Endothelial cell of umbilical vein (primary cell): ENCODE data around the gene SDCCAG8. TPM values are rescaled to one million over a fixed set of nuclear protein-coding genes. Genes with fewer than 3 reads are reported as not detected.
A peak's percentile ranks its signal among the peaks of the same experiment; 100 is the strongest.

ENCODE experiments used
- BruUV-seq: library from RNA; stranded (reverse); fragments of 400-500 nt; replicated peaks from 2 replicates; lab custom pipeline; 2021; lab: Mats Ljungman, UMichigan
- CTCF ChIA-PET: fragments of 300-600, 350-600 bp; sonication (Branson Sonifier 250); formaldehyde crosslinking; loops from one replicate; lab custom pipeline; 2021; ENCODE audit warnings: antibody characterized with exemption, inconsistent platforms; lab: Charles Lee
- POLR2A ChIA-PET: fragments of 300-600, 350-600 bp; sonication (Branson Sonifier 250); formaldehyde crosslinking; loops from one replicate; lab custom pipeline; 2021; ENCODE audit warnings: antibody characterized with exemption, inconsistent platforms; lab: Charles Lee
- DNase-seq: peaks from one replicate; pipeline ENCODE4 v3.0.0-alpha.2; 2011; ENCODE audit warnings: low read depth, low spot score
- FAIRE-seq: peaks from 2 replicates; lab custom pipeline; 2011; peaks lifted over from hg19 to GRCh38; lab: Jason Lieb, UNC
- H2AFZ ChIP-seq: 2 replicates; pipeline ENCODE4 v1.6.0; 2012; ENCODE audit warnings: low read depth, low read length, control low read depth, inconsistent platforms
- H3K27ac ChIP-seq: 2 replicates; pipeline ENCODE4 v1.5.1; 2011; ENCODE audit warnings: low read depth, mild to moderate bottlenecking, control low read depth, low read length, moderate library complexity; ENCODE audit not compliant: insufficient read depth
- H3K27me3 ChIP-seq, 2 experiments: 2 replicates each; pipeline versions ENCODE4 v1.6.0 to v1.6.1; 2011; ENCODE audit warnings: low read length in 2 of 2, mixed read lengths in 1 of 2; ENCODE audit not compliant: control insufficient read depth in 2 of 2, insufficient read depth in 2 of 2
- H3K36me3 ChIP-seq, 2 experiments: 2 replicates in 1 of 2; 3 replicates in 1 of 2; pipeline ENCODE4 v1.5.1; 2011; ENCODE audit warnings: low read length in 2 of 2, mild to moderate bottlenecking in 1 of 2, moderate library complexity in 1 of 2; ENCODE audit not compliant: control insufficient read depth in 2 of 2, insufficient read depth in 2 of 2; ENCODE audit errors: extremely low read depth in 1 of 2
- H3K4me1 ChIP-seq: 3 replicates; pipeline ENCODE4 v1.5.1; 2011; ENCODE audit warnings: mild to moderate bottlenecking, low read length; ENCODE audit not compliant: control insufficient read depth, insufficient read depth; ENCODE audit errors: extremely low read depth
- H3K4me2 ChIP-seq: 2 replicates; pipeline ENCODE4 v1.6.1; 2011; ENCODE audit warnings: low read length, control low read depth, mixed read lengths; ENCODE audit not compliant: insufficient read depth
- H3K4me3 ChIP-seq, 3 experiments: fragments of 200-600 bp in 1 of 3; sonication (generic), shearing (Covaris generic) in 1 of 3; replicated peaks in 1 of 3; 2 replicates each; pipeline ENCODE4 v1.5.1; 2011 to 2016; ENCODE audit warnings: control low read depth in 3 of 3, low read length in 3 of 3, mild to moderate bottlenecking in 2 of 3, inconsistent platforms in 1 of 3, low read depth in 1 of 3, moderate library complexity in 1 of 3; ENCODE audit not compliant: insufficient read depth in 1 of 3
- H3K79me2 ChIP-seq: 2 replicates; pipeline ENCODE4 v1.6.0; 2012; ENCODE audit warnings: low read length, inconsistent platforms; ENCODE audit not compliant: control insufficient read depth, insufficient read depth
- H3K9ac ChIP-seq: replicated peaks from 2 replicates; pipeline ENCODE3; 2011; ENCODE audit warnings: low read length, control low read depth; ENCODE audit not compliant: insufficient read depth; ENCODE audit errors: extremely low read depth
- H3K9me1 ChIP-seq: replicated peaks from 3 replicates; pipeline ENCODE4 v1.6.0; 2011; ENCODE audit warnings: mild to moderate bottlenecking, low read length; ENCODE audit not compliant: control insufficient read depth, insufficient read depth; ENCODE audit errors: extremely low read depth
- H3K9me3 ChIP-seq: replicated peaks from 2 replicates; pipeline ENCODE4 v1.5.1; 2012; ENCODE audit warnings: low read length, inconsistent platforms; ENCODE audit not compliant: control insufficient read depth, insufficient read depth
- H4K20me1 ChIP-seq: replicated peaks from 2 replicates; pipeline ENCODE3; 2011; ENCODE audit warnings: mild to moderate bottlenecking, low read length; ENCODE audit not compliant: control insufficient read depth, insufficient read depth; ENCODE audit errors: extremely low read depth
- EZH2 ChIP-seq: IDR thresholded peaks from 2 replicates; pipeline ENCODE4 v1.6.1; 2012; ENCODE audit warnings: borderline replicate concordance, low read depth, mild to moderate bottlenecking, moderate library complexity, low read length, inconsistent platforms; ENCODE audit not compliant: severe bottlenecking
- FOS ChIP-seq: IDR thresholded peaks from 2 replicates; pipeline ENCODE4 v1.6.1; 2011; ENCODE audit warnings: mild to moderate bottlenecking, low read length, moderate library complexity, borderline replicate concordance; ENCODE audit not compliant: insufficient read depth
- GATA2 ChIP-seq: IDR thresholded peaks from 2 replicates; pipeline ENCODE4 v1.7.0; 2011; ENCODE audit warnings: low read depth, mild to moderate bottlenecking, moderate library complexity, mixed read lengths, low read length; ENCODE audit not compliant: insufficient read length, insufficient read depth
- JUN ChIP-seq: IDR thresholded peaks from 2 replicates; pipeline ENCODE4 v1.6.1; 2011; ENCODE audit warnings: borderline replicate concordance, low read depth; ENCODE audit not compliant: insufficient read length, insufficient read depth
- MYC ChIP-seq: IDR thresholded peaks from one replicate; pipeline ENCODE4 v1.6.1; 2011; ENCODE audit warnings: mild to moderate bottlenecking, low read depth, low read length
- POLR2A ChIP-seq: IDR thresholded peaks from 2 replicates; pipeline ENCODE4 v1.6.1; 2012; ENCODE audit warnings: low read depth, mild to moderate bottlenecking, control low read depth, low read length
- POLR2AphosphoS5 ChIP-seq: IDR thresholded peaks from 2 replicates; pipeline ENCODE4 v1.6.1; 2012; ENCODE audit warnings: low read depth, mild to moderate bottlenecking, control low read depth, low read length, moderate library complexity; ENCODE audit not compliant: insufficient read depth
- dilution Hi-C: fragments of 300-500 bp; cut with MboI; formaldehyde crosslinking; loops from one replicate; pipeline ENCODE4 v1.15.0; 2019; ENCODE audit warnings: low sequenced_read_pairs; ENCODE audit not compliant: extremely low pct_ligation_motif_present
- intact Hi-C: fragments of 100-400 bp; cut with micrococcal nuclease; formaldehyde crosslinking; loops from one replicate; pipeline ENCODE4 v1.10.0; 2022
- polyA plus RNA-seq, 4 experiments: library from polyadenylated mRNA; depleted of rRNA in 3 of 4; stranded (reverse) in 3 of 4; unstranded in 1 of 4; fragments of >200 nt; gene quantifications; 2 replicates each; pipeline versions ENCODE4 v1.2.1 to v1.2.3, GENCODE V29; 2011 to 2012; ENCODE audit warnings: missing spikeins in 1 of 4
- total RNA-seq: library from RNA; stranded (reverse); gene quantifications from 2 replicates; pipeline ENCODE4 v1.2.3, GENCODE V29; 2021
- TF ChIP-seq, protein P1 (sequence below): IDR thresholded peaks from 2 replicates; pipeline ENCODE4 v1.6.1; 2011; ENCODE audit not compliant: insufficient read depth, insufficient read length
- TF ChIP-seq, protein P2 (sequence below), 2 donors: IDR thresholded peaks; 1 replicate in 1 of 2; 2 replicates in 1 of 2; pipeline ENCODE4 v1.5.1; 2011; ENCODE audit warnings: low read length in 2 of 2, mild to moderate bottlenecking in 2 of 2, moderate library complexity in 2 of 2, control low read depth in 1 of 2, inconsistent platforms in 1 of 2, low read depth in 1 of 2; ENCODE audit not compliant: insufficient read depth in 1 of 2; ENCODE audit errors: extremely low read depth in 1 of 2

SDCCAG8 gene
- total and polyA plus RNA-seq, 2 donors (not counting 3 experiments of a cell fraction or from before 2014, with no cell fraction given) = 14.6 to 25.7 TPM

DNA sequence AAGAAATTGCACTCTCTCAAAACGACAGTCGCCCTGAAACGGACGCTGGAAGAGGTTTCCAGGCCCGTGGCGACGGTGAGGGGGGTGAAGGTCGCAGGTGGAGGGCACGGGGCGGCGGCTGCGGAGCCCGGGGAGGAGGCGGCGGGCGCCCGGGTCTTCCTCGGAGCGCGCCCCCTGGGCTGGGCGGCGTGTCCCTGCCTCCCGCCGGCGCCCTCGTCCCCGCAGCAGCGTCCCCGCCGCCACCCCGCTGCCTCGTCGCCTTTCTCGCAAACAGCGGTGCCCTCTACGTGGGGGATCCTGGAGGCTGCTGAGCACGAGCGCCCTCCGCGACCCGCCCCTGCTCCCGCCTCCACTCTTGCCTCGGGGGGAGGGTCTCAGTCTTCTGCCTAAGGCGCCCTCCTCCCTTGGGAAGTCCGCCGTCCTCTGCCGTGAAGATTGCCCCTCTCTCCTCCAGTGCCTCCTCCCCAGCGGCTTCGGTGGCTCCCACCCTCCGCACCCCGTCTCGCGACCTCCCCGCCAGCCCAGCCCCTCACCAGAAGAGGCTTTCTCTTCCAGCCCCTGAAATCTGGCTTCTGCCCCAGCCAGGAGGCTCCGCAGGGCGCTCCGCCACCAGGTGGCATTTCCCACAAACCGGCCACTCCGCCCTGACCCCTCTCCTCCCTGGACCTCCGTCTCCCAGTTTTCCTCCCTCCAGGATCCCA, 227.4 kb downstream of the SDCCAG8 start:
- no peaks in the 10 kb centered on the region for H3K9me1 ChIP-seq
- peak overlapping the region in 2 of 3 experiments; percentile 8 to 23 for H3K4me3 ChIP-seq
- H2AFZ ChIP-seq = peak overlapping the region; percentile 20
- no peak overlapping the region for H3K9ac ChIP-seq
- DNase-seq (no peak), FAIRE-seq (no peak)
- peaks cover 2% of the 10 kb centered on the region for H3K4me1 ChIP-seq
- ChIA-PET POLR2A (no interaction called here), CTCF (interaction anchor here (0.6 kb wide), 1 partner anchor 9 kb away, joined by 3 read pairs; no protein-coding TSS in a partner anchor)
- H3K36me3 ChIP-seq = no peaks in the 10 kb centered on the region
- no peaks in the 10 kb centered on the region for H3K9me3 ChIP-seq
- dilution Hi-C loops (no loop called here), intact Hi-C loops (loop anchor here (1.0 to 2.0 kb wide), 2 partner anchors 265 to 464 kb away; no protein-coding TSS in a partner anchor)
- no TSS peak for BruUV-seq
- H4K20me1 ChIP-seq = no peaks in the 10 kb centered on the region
- no peak overlapping the region for H3K27ac ChIP-seq
- TF ChIP-seq POLR2AphosphoS5 (peak; percentile 23), JUN (no peak)
- TF ChIP-seq, protein P1, sequence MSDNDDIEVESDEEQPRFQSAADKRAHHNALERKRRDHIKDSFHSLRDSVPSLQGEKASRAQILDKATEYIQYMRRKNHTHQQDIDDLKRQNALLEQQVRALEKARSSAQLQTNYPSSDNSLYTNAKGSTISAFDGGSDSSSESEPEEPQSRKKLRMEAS = no peak
- H3K4me2 ChIP-seq = peak overlapping the region; percentile 20
- no peaks in the 10 kb centered on the region for H3K27me3 ChIP-seq
- H3K79me2 ChIP-seq = no peaks in the 10 kb centered on the region

DNA sequence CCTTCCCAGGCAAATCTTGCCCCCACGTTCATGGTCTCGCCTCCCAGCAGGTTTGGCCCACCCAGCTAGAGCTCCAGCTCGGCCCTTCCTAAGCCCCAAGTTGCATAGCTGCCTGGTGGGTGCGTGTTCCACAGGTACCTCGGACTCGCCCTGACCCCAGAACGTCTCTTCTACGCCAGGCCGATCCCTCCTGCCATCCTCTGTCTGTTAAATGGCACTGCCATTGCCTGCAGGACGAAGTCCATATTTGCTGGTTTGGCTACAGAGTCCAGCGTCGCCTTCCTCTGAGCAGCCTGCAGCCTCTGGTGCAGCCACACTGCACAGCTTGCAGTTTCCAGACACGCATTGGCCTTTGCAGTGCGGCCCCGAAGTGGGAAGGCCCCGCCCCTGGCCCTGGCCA, 228.1 kb downstream of the SDCCAG8 start:
- Histone ChIP-seq H3K27ac (no peak overlapping the region), H3K9ac (no peak overlapping the region), H3K4me2 (no peak overlapping the region), H3K27me3 (no peaks in the 10 kb centered on the region), H4K20me1 (no peaks in the 10 kb centered on the region), H3K4me1 (peaks cover 2% of the 10 kb centered on the region), H3K4me3 (no peak overlapping the region), H3K9me1 (no peaks in the 10 kb centered on the region), H3K36me3 (no peaks in the 10 kb centered on the region), H2AFZ (no peak overlapping the region), H3K9me3 (no peaks in the 10 kb centered on the region), H3K79me2 (no peaks in the 10 kb centered on the region)
- no peak for DNase-seq
- CTCF ChIA-PET = interaction anchor here (0.6 kb wide), 1 partner anchor 8 kb away, joined by 3 read pairs; no protein-coding TSS in a partner anchor
- POLR2A ChIA-PET = no interaction called here
- dilution Hi-C loops = no loop called here
- intact Hi-C loops = loop anchor here (1.0 to 2.0 kb wide), 2 partner anchors 264 to 463 kb away; no protein-coding TSS in a partner anchor
- FAIRE-seq = no peak
- no peak for TF ChIP-seq EZH2
- TF ChIP-seq POLR2AphosphoS5 = no peak
- no peak for TF ChIP-seq FOS
- TF ChIP-seq, protein P1 = no peak
- no peak for TF ChIP-seq JUN
- no peak for TF ChIP-seq POLR2A
- TF ChIP-seq GATA2 = no peak
- TF ChIP-seq, protein P2, sequence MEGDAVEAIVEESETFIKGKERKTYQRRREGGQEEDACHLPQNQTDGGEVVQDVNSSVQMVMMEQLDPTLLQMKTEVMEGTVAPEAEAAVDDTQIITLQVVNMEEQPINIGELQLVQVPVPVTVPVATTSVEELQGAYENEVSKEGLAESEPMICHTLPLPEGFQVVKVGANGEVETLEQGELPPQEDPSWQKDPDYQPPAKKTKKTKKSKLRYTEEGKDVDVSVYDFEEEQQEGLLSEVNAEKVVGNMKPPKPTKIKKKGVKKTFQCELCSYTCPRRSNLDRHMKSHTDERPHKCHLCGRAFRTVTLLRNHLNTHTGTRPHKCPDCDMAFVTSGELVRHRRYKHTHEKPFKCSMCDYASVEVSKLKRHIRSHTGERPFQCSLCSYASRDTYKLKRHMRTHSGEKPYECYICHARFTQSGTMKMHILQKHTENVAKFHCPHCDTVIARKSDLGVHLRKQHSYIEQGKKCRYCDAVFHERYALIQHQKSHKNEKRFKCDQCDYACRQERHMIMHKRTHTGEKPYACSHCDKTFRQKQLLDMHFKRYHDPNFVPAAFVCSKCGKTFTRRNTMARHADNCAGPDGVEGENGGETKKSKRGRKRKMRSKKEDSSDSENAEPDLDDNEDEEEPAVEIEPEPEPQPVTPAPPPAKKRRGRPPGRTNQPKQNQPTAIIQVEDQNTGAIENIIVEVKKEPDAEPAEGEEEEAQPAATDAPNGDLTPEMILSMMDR (IDR thresholded peaks at IDR 0.05; ENCODE audit: extremely low read depth in 1 of 2, insufficient read depth in 1 of 2, low read depth in 1 of 2, low read length in 2 of 2) = no peak
- no peak for TF ChIP-seq MYC
- no TSS peak for BruUV-seq
